AG04449 (cell line): ENCODE results near the gene PRDX3.

Source experiments
- CTCF ChIA-PET: fragments of 350-600 bp; formaldehyde crosslinking; extraction: SDS; loops from one replicate; lab custom pipeline; 2021; ENCODE audit warnings: antibody characterized with exemption; lab: Yijun Ruan, JAX
- POLR2A ChIA-PET: fragments of 400-600, 350-600 bp; formaldehyde crosslinking; extraction: SDS; loops from one replicate; lab custom pipeline; 2020; ENCODE audit warnings: antibody characterized with exemption, inconsistent platforms; lab: Yijun Ruan, JAX
- DNase-seq: peaks from one replicate; pipeline ENCODE4 v3.0.0-alpha.2; 2010; ENCODE audit warnings: low read depth, low spot score
- H3K4me3 ChIP-seq: 2 replicates; pipeline ENCODE4 v1.5.1; 2011; ENCODE audit warnings: low read depth, mild to moderate bottlenecking, control low read depth, low read length
- CTCF ChIP-seq: IDR thresholded peaks from one replicate; pipeline ENCODE4 v1.5.1; 2011; ENCODE audit warnings: mild to moderate bottlenecking, moderate library complexity, low read length, control low read depth, inconsistent platforms; ENCODE audit not compliant: insufficient read depth; ENCODE audit errors: missing control alignments

The PRDX3 gene

GRCh38 chr10:119178372-119179119 lies at the start of gene PRDX3:
TSS of gene PRDX3 (minus strand) at chr10:119178812. CDS start at chr10:119178790, 22 bp downstream.
- H3K4me3 ChIP-seq = peak within 1 kb of the TSS; percentile 97
- no peak for DNase-seq
- TF ChIP-seq CTCF = peak; percentile 27
- ChIA-PET CTCF (no interaction called here), POLR2A (no interaction called here)

- CTCF ChIA-PET = interaction anchor here (5.3 kb wide), 1 partner anchor 19 kb away, joined by 26 read pairs; the partner anchor contains the start of gene GRK5
- POLR2A ChIA-PET = no interaction called here
- TF ChIP-seq CTCF = no peak
- H3K4me3 ChIP-seq = no peak overlapping the region
- no peak for DNase-seq
Observed at GRCh38 chr10:119227825-119228224, 49.2 kb upstream of the PRDX3 start.

GRCh38 chr10:119225083-119225658 lies 46.6 kb upstream of the PRDX3 start:
- no peak overlapping the region for H3K4me3 ChIP-seq
- TF ChIP-seq CTCF = no peak
- CTCF ChIA-PET = no interaction called here
- POLR2A ChIA-PET = no interaction called here
- no peak for DNase-seq

- TF ChIP-seq CTCF = no peak
- CTCF ChIA-PET = interaction anchor here (7.9 kb wide), 1 partner anchor 15 kb away, joined by 80 read pairs; the partner anchor contains the start of gene GRK5
- POLR2A ChIA-PET = no interaction called here
- no peak overlapping the region for H3K4me3 ChIP-seq
- no peak for DNase-seq
Observed at GRCh38 chr10:119222966-119223386, 44.4 kb upstream of the PRDX3 start.

- H3K4me3 ChIP-seq = no peak overlapping the region
- TF ChIP-seq CTCF = no peak
- ChIA-PET POLR2A (no interaction called here), CTCF (interaction anchor here (1.2 to 7.9 kb wide), 3 partner anchors 15 to 224 kb away, joined by 3 to 80 read pairs (median 4); partner anchors contain the start of gene GRK5)
- no peak for DNase-seq
Observed at GRCh38 chr10:119222537-119222936, 43.9 kb upstream of the PRDX3 start.

GRCh38 chr10:119221666-119222065 lies 43.1 kb upstream of the PRDX3 start:
- H3K4me3 ChIP-seq = no peak overlapping the region
- TF ChIP-seq CTCF = no peak
- no peak for DNase-seq
- ChIA-PET POLR2A (no interaction called here), CTCF (interaction anchor here (1.2 to 7.9 kb wide), 5 partner anchors 10 to 224 kb away, joined by 3 to 80 read pairs (median 4); partner anchors contain the start of gene GRK5)
